NCI-H524 (cell line): ENCODE results near the gene ALDH5A1.

ENCODE experiments used
- DNase-seq, 2 experiments: peaks; one replicate each; lab custom pipeline; 2025; lab: John Stamatoyannopoulos, UW

ALDH5A1 gene

GRCh38 chr6:24569811-24570210 lies 75.0 kb downstream of the ALDH5A1 start:
- DNase-seq: no peak

DNA sequence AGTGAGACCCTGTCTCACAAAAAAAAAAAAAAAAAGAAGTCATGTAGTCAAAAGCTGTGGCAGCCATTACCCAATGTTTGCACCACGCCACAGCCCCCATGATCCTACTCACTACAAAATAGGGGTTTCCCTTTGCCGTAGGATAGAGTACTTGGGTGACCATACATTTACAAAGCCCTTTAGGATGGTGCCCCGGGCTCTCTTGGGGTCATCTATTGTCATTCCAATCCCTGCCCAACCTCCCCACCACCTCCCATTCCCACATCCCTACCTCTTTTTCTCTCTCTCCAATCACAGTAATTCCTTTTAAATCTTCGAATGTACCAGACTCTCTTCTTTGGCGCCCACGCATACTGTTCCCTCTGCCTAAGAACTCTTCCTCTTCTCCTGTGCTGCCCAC lies 76.6 kb downstream of the ALDH5A1 start:
- DNase-seq: no peak

- no peak for DNase-seq
Observed at GRCh38 chr6:24574809-24575208, 80.0 kb downstream of the ALDH5A1 start.

GRCh38 chr6:24576447-24576846 lies 81.7 kb downstream of the ALDH5A1 start:
- no peak for DNase-seq

DNA sequence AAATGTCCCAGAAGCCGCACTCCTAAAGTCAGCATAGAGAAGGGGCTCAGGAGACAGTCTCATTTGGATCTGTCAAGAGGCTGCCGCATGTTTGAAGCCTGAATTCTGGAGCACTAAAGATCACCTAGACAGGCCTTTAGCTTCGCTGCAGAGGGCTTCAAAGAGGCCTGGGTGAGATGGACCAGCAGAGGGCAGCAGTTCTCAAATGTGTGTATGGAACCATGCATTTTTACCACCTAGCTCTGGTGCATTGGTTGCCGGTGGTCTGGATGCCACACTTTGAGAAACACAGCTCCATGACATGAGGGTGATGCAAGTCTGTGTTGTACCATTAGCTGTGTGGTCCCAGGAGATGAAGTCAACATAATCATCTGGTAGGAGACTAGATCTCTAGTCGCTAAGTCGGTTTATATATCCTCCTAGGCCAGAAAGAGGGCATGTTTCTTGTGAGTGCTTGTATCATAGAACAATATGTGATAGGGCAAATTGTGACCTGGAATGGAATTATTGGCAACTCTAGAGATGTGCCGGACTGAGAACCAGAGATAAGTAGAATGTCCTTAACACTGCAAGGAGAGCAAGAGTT lies 86.4 kb downstream of the ALDH5A1 start:
- peak; percentile 30 to 65 for DNase-seq

GRCh38 chr6:24583463-24584381 lies 89.0 kb downstream of the ALDH5A1 start:
- peak; percentile 68 to 76 for DNase-seq

DNA sequence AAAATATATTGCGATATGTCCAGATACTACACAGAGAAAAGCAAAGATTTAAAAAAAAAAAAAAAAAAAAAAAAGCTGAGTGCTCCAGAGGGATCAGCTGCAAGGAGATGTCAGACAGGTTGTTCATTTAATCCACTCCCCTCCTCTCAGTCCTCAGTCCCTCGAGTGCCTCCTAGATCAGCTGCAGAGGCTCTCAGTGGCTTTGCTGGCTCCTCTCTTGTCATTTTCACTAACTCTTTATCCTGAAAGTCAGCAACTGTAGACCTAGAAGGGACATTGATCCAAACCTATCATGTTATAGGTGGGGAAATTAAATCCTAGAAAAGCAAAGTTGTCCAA lies 89.6 kb downstream of the ALDH5A1 start:
- DNase-seq: peak; percentile 59 to 85
